BLaER1 (cell line): ENCODE results near the gene CORO2B.

ENCODE experiments used
- H3K27ac ChIP-seq: shearing (Covaris generic); formaldehyde crosslinking; 2 replicates; pipeline ENCODE4 v1.8.1; 2022
- H3K27me3 ChIP-seq: shearing (Covaris generic); formaldehyde crosslinking; 2 replicates; pipeline ENCODE4 v1.8.1; 2022
- H3K36me3 ChIP-seq: shearing (Covaris generic); formaldehyde crosslinking; 2 replicates; pipeline ENCODE4 v1.8.1; 2022
- H3K4me1 ChIP-seq: shearing (Covaris generic); formaldehyde crosslinking; 2 replicates; pipeline ENCODE4 v1.8.1; 2022
- H3K4me2 ChIP-seq: shearing (Covaris generic); formaldehyde crosslinking; 2 replicates; pipeline ENCODE4 v1.8.1; 2022
- H3K4me3 ChIP-seq: shearing (Covaris generic); formaldehyde crosslinking; 2 replicates; pipeline ENCODE4 v1.8.1; 2022
- H3K9ac ChIP-seq: shearing (Covaris generic); formaldehyde crosslinking; 2 replicates; pipeline ENCODE4 v1.8.1; 2022
- H3K9me3 ChIP-seq: shearing (Covaris generic); formaldehyde crosslinking; 2 replicates; pipeline ENCODE4 v1.8.1; 2022
- H4K20me1 ChIP-seq: shearing (Covaris generic); formaldehyde crosslinking; 2 replicates; pipeline ENCODE4 v1.8.1; 2022
- Cebpa-rat ChIP-seq: shearing (Covaris generic); IDR thresholded peaks from 2 replicates; pipeline ENCODE4 v1.8.1; 2022

The CORO2B gene

GRCh38 chr15:68765602-68766368 lies 187.0 kb downstream of the CORO2B start:
- Histone ChIP-seq H3K9me3 (no peaks in the 10 kb centered on the region), H3K9ac (no peak overlapping the region), H3K4me2 (no peak overlapping the region), H4K20me1 (no peaks in the 10 kb centered on the region), H3K27me3 (no peaks in the 10 kb centered on the region), H3K27ac (no peak overlapping the region), H3K4me3 (no peak overlapping the region), H3K36me3 (no peaks in the 10 kb centered on the region), H3K4me1 (no peaks in the 10 kb centered on the region)
- no peak for TF ChIP-seq Cebpa-rat

GRCh38 chr15:68767833-68768232 lies 189.0 kb downstream of the CORO2B start:
- H3K36me3 ChIP-seq = no peaks in the 10 kb centered on the region
- no peak for TF ChIP-seq Cebpa-rat
- peaks cover 8% of the 10 kb centered on the region for H3K4me1 ChIP-seq
- no peak overlapping the region for H3K4me3 ChIP-seq
- no peak overlapping the region for H3K4me2 ChIP-seq
- no peak overlapping the region for H3K9ac ChIP-seq
- no peaks in the 10 kb centered on the region for H3K27me3 ChIP-seq
- no peaks in the 10 kb centered on the region for H3K9me3 ChIP-seq
- H4K20me1 ChIP-seq = no peaks in the 10 kb centered on the region
- H3K27ac ChIP-seq = no peak overlapping the region

- H3K9ac ChIP-seq = no peak overlapping the region
- no peaks in the 10 kb centered on the region for H3K27me3 ChIP-seq
- H3K9me3 ChIP-seq = no peaks in the 10 kb centered on the region
- TF ChIP-seq Cebpa-rat = no peak
- H3K4me1 ChIP-seq = peaks cover 8% of the 10 kb centered on the region
- no peaks in the 10 kb centered on the region for H4K20me1 ChIP-seq
- H3K4me2 ChIP-seq = no peak overlapping the region
- no peak overlapping the region for H3K4me3 ChIP-seq
- H3K36me3 ChIP-seq = no peaks in the 10 kb centered on the region
- H3K27ac ChIP-seq = no peak overlapping the region
Observed at GRCh38 chr15:68768321-68768720, 189.5 kb downstream of the CORO2B start.

GRCh38 chr15:68769702-68770101 lies 190.9 kb downstream of the CORO2B start:
- Histone ChIP-seq H3K27ac (no peak overlapping the region), H3K27me3 (no peaks in the 10 kb centered on the region), H3K36me3 (no peaks in the 10 kb centered on the region), H3K4me1 (peaks cover 8% of the 10 kb centered on the region), H4K20me1 (no peaks in the 10 kb centered on the region), H3K4me3 (no peak overlapping the region), H3K9ac (no peak overlapping the region), H3K9me3 (0 out of 2 replicates have a peak, but pooled peaks cover 3% of the 10 kb centered on the region), H3K4me2 (no peak overlapping the region)
- no peak for TF ChIP-seq Cebpa-rat

GRCh38 chr15:68770216-68770615 lies 191.4 kb downstream of the CORO2B start:
- Histone ChIP-seq H3K27me3 (no peaks in the 10 kb centered on the region), H4K20me1 (no peaks in the 10 kb centered on the region), H3K36me3 (no peaks in the 10 kb centered on the region), H3K4me3 (no peak overlapping the region), H3K27ac (no peak overlapping the region), H3K4me2 (no peak overlapping the region), H3K9me3 (0 out of 2 replicates have a peak, but pooled peaks cover 3% of the 10 kb centered on the region), H3K9ac (no peak overlapping the region), H3K4me1 (peaks cover 8% of the 10 kb centered on the region)
- no peak for TF ChIP-seq Cebpa-rat

GRCh38 chr15:68773036-68773435 lies 194.2 kb downstream of the CORO2B start:
- Histone ChIP-seq H4K20me1 (no peaks in the 10 kb centered on the region), H3K36me3 (peaks cover 20% of the 10 kb centered on the region), H3K4me1 (peaks cover 8% of the 10 kb centered on the region), H3K27ac (no peak overlapping the region), H3K4me3 (no peak overlapping the region), H3K9me3 (0 out of 2 replicates have a peak, but pooled peaks cover 3% of the 10 kb centered on the region), H3K27me3 (no peaks in the 10 kb centered on the region), H3K4me2 (no peak overlapping the region), H3K9ac (no peak overlapping the region)
- TF ChIP-seq Cebpa-rat = no peak

- no peak overlapping the region for H3K9ac ChIP-seq
- H3K27ac ChIP-seq = no peak overlapping the region
- peaks cover 8% of the 10 kb centered on the region for H3K4me1 ChIP-seq
- no peak overlapping the region for H3K4me2 ChIP-seq
- peaks cover 30% of the 10 kb centered on the region for H3K36me3 ChIP-seq
- H3K4me3 ChIP-seq = no peak overlapping the region
- H4K20me1 ChIP-seq = no peaks in the 10 kb centered on the region
- H3K27me3 ChIP-seq = no peaks in the 10 kb centered on the region
- H3K9me3 ChIP-seq = 0 out of 2 replicates have a peak, but pooled peaks cover 3% of the 10 kb centered on the region
- TF ChIP-seq Cebpa-rat = no peak
Observed at GRCh38 chr15:68774120-68774519, 195.3 kb downstream of the CORO2B start.

GRCh38 chr15:68774521-68775235 lies 195.9 kb downstream of the CORO2B start:
- H3K4me1 ChIP-seq = peaks cover 8% of the 10 kb centered on the region
- TF ChIP-seq Cebpa-rat = no peak
- no peak overlapping the region for H3K9ac ChIP-seq
- H3K36me3 ChIP-seq = peaks cover 35% of the 10 kb centered on the region
- H3K9me3 ChIP-seq = 0 out of 2 replicates have a peak, but pooled peaks cover 3% of the 10 kb centered on the region
- H3K27ac ChIP-seq = no peak overlapping the region
- no peaks in the 10 kb centered on the region for H4K20me1 ChIP-seq
- H3K4me3 ChIP-seq = no peak overlapping the region
- H3K4me2 ChIP-seq = no peak overlapping the region
- no peaks in the 10 kb centered on the region for H3K27me3 ChIP-seq

- Histone ChIP-seq H3K4me3 (no peak overlapping the region), H3K27ac (no peak overlapping the region), H3K4me1 (peaks cover 8% of the 10 kb centered on the region), H3K9ac (no peak overlapping the region), H3K36me3 (peaks cover 39% of the 10 kb centered on the region), H4K20me1 (peaks cover 2% of the 10 kb centered on the region; the same call in 1 of the 2 replicates), H3K4me2 (no peak overlapping the region), H3K9me3 (0 out of 2 replicates have a peak, but pooled peaks cover 3% of the 10 kb centered on the region), H3K27me3 (no peaks in the 10 kb centered on the region)
- TF ChIP-seq Cebpa-rat = no peak
Observed at GRCh38 chr15:68775236-68775577, 196.4 kb downstream of the CORO2B start.
